ENCODE measurements around the gene DBN1.

The DBN1 gene

GRCh38 chr5:177504086-177505056, 30.9 kb upstream of the DBN1 start:
- DNase-seq: no peak

- DNase-seq: no peak
Measured at GRCh38 chr5:177503351-177504085, 30.1 kb upstream of the DBN1 start.

GRCh38 chr5:177502886-177503285, 29.5 kb upstream of the DBN1 start:
- no peak for DNase-seq

- no peak for DNase-seq
Measured at GRCh38 chr5:177501874-177502678, 28.6 kb upstream of the DBN1 start.

- peak; percentile 96 for DNase-seq
Measured at GRCh38 chr5:177500685-177501522, 27.5 kb upstream of the DBN1 start.

GRCh38 chr5:177499842-177500241, 26.4 kb upstream of the DBN1 start:
- no peak for DNase-seq

GRCh38 chr5:177498013-177498787, 24.8 kb upstream of the DBN1 start:
- no peak for DNase-seq

- DNase-seq: peak; percentile 99
Measured at GRCh38 chr5:177497292-177498012, 24.0 kb upstream of the DBN1 start, which contains the start of gene PDLIM7. TSS of gene PDLIM7 (minus strand) at chr5:177497604. CDS start at chr5:177496512, 1,092 bp downstream.

- peak; percentile 97 for DNase-seq
Measured at GRCh38 chr5:177496727-177497291, 23.4 kb upstream of the DBN1 start.

GRCh38 chr5:177496070-177496726, 22.8 kb upstream of the DBN1 start:
- peak; percentile 83 for DNase-seq

- peak; percentile 95 for DNase-seq
Measured at GRCh38 chr5:177495243-177496060, 22.0 kb upstream of the DBN1 start.

- DNase-seq: peak; percentile 96
Measured at GRCh38 chr5:177494346-177495195, 21.1 kb upstream of the DBN1 start.

- DNase-seq: no peak
Measured at GRCh38 chr5:177493795-177494345, 20.4 kb upstream of the DBN1 start.

- DNase-seq: no peak
Measured at GRCh38 chr5:177492841-177493240, 19.4 kb upstream of the DBN1 start.

- no peak for DNase-seq
Measured at GRCh38 chr5:177491983-177492746, 18.7 kb upstream of the DBN1 start.

GRCh38 chr5:177491429-177491945, 18.1 kb upstream of the DBN1 start:
- peak; percentile 94 for DNase-seq

Data from islet precursor cell (in vitro differentiated cells).